Suprapubic skin (tissue), 4 donors: ENCODE data around the gene CAVIN2. TPM values are rescaled to one million over a fixed set of nuclear protein-coding genes. Genes with fewer than 3 reads are reported as not detected.

ENCODE experiments used
- DNase-seq, 2 donors: peaks; one replicate each; pipeline ENCODE4 v3.0.0-alpha.2; 2019; ENCODE audit warnings: low spot score in 2 of 2
- H3K27ac ChIP-seq: fragments of 200-600 bp; sonication (generic); one replicate; pipeline ENCODE4 v1.5.1; 2019
- H3K27me3 ChIP-seq: fragments of 200-600 bp; sonication (generic); one replicate; pipeline ENCODE4 v1.5.1; 2019
- H3K36me3 ChIP-seq: fragments of 200-600 bp; sonication (generic); one replicate; pipeline ENCODE4 v1.5.1; 2019
- H3K4me1 ChIP-seq: fragments of 200-600 bp; sonication (generic); one replicate; pipeline ENCODE4 v1.5.1; 2019
- H3K4me3 ChIP-seq: fragments of 200-600 bp; sonication (generic); one replicate; pipeline ENCODE4 v1.5.1; 2019; ENCODE audit warnings: mild to moderate bottlenecking
- H3K9me3 ChIP-seq: fragments of 200-600 bp; sonication (generic); one replicate; pipeline ENCODE4 v1.5.1; 2019
- EP300 ChIP-seq: sonication (generic); formaldehyde crosslinking; IDR thresholded peaks from one replicate; pipeline ENCODE4 v1.6.1; 2017; ENCODE audit warnings: antibody characterized with exemption
- POLR2A ChIP-seq, 2 donors: fragments of 450-650 bp; IDR thresholded peaks; one replicate each; pipeline ENCODE4 v1.6.1; 2017; ENCODE audit warnings: antibody characterized with exemption in 2 of 2, mild to moderate bottlenecking in 2 of 2, moderate library complexity in 2 of 2
- POLR2AphosphoS5 ChIP-seq, 3 donors: sonication (generic); formaldehyde crosslinking; IDR thresholded peaks; one replicate each; pipeline ENCODE4 v1.6.1; 2017; ENCODE audit warnings: antibody characterized with exemption in 3 of 3
- WGBS: methylation state at CpG from one replicate; pipeline ENCODE4 v1.1.5; 2018; 5-methylcytosine and 5-hydroxymethylcytosine counted together
- total RNA-seq, 4 donors: library from RNA; depleted of rRNA; stranded (reverse); fragments of >200 nt; gene quantifications; one replicate each; pipeline ENCODE4 v1.1.0, GENCODE V29; 2016
- TF ChIP-seq, protein P1 (sequence below), 2 donors: fragments of 200-600 bp in 1 of 2; fragments of 450-650 bp in 1 of 2; sonication (generic) in 1 of 2; IDR thresholded peaks; one replicate each; pipeline ENCODE4 v1.5.1; 2016 to 2019; ENCODE audit warnings: antibody characterized with exemption in 2 of 2, mild to moderate bottlenecking in 1 of 2, moderate library complexity in 1 of 2

Gene CAVIN2
- total RNA-seq, 4 donors from 2014 or later: 3.8 to 12.9 (median 6.7) TPM

DNA sequence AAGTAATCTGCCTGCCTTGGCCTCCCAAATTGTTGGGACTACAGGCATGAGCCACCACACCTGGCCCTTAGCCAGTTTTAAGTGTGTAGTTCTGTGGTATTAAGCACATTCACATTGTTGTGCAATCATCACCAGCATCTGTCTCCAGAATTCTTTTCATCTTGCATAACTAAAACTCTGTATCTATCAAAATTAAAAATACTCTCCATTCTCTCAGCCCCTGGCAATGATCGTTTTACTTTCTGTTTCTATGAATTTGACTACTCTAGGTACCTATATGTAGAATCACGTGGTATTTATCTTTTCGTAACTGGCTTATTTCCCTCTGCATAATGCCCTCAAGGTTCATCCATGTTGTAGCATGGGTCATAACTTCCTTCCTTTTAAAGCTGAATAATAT is 45.5 kb upstream of the CAVIN2 start:
- H3K36me3 ChIP-seq: no peaks in the 10 kb centered on the region
- H3K9me3 ChIP-seq: no peaks in the 10 kb centered on the region
- TF ChIP-seq POLR2AphosphoS5 (IDR thresholded peaks at IDR 0.05) (no peak), EP300 (no peak), POLR2A (IDR thresholded peaks at IDR 0.05) (no peak)
- TF ChIP-seq, protein P1, sequence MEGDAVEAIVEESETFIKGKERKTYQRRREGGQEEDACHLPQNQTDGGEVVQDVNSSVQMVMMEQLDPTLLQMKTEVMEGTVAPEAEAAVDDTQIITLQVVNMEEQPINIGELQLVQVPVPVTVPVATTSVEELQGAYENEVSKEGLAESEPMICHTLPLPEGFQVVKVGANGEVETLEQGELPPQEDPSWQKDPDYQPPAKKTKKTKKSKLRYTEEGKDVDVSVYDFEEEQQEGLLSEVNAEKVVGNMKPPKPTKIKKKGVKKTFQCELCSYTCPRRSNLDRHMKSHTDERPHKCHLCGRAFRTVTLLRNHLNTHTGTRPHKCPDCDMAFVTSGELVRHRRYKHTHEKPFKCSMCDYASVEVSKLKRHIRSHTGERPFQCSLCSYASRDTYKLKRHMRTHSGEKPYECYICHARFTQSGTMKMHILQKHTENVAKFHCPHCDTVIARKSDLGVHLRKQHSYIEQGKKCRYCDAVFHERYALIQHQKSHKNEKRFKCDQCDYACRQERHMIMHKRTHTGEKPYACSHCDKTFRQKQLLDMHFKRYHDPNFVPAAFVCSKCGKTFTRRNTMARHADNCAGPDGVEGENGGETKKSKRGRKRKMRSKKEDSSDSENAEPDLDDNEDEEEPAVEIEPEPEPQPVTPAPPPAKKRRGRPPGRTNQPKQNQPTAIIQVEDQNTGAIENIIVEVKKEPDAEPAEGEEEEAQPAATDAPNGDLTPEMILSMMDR (IDR thresholded peaks at IDR 0.05): no peak
- H3K27me3 ChIP-seq: no peaks in the 10 kb centered on the region
- no peak for DNase-seq
- H3K4me1 ChIP-seq: no peaks in the 10 kb centered on the region
- no peak overlapping the region for H3K27ac ChIP-seq
- WGBS: 38% methylated on average over 3 of the region's 3 CpGs
- no peak overlapping the region for H3K4me3 ChIP-seq

DNA sequence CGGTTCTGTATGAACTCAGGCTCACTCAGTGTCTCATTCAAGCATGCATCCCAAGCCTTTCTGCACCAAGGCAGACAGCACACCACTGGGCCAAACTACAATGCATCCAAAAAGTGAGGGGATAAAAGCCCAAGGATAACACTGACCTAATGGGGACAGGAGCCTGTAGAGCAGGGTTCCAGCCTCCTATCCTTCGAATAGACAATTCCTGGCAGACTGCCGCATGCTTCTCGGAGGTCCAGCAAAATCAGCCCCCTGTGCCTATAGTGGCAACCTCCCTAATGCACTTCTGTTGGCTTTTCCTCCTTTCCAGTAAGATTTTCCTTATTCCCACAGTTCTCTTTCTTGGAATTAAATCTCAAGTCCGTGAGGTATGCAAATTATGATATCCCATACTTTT is 44.8 kb upstream of the CAVIN2 start:
- WGBS: 91% methylated on average over 5 of the region's 5 CpGs
- no peaks in the 10 kb centered on the region for H3K27me3 ChIP-seq
- no peaks in the 10 kb centered on the region for H3K36me3 ChIP-seq
- no peak for DNase-seq
- no peaks in the 10 kb centered on the region for H3K4me1 ChIP-seq
- TF ChIP-seq, protein P1 (IDR thresholded peaks at IDR 0.05): no peak
- no peak for TF ChIP-seq POLR2A (IDR thresholded peaks at IDR 0.05)
- no peak for TF ChIP-seq POLR2AphosphoS5 (IDR thresholded peaks at IDR 0.05)
- TF ChIP-seq EP300: no peak
- no peaks in the 10 kb centered on the region for H3K9me3 ChIP-seq
- H3K4me3 ChIP-seq: no peak overlapping the region
- no peak overlapping the region for H3K27ac ChIP-seq

DNA sequence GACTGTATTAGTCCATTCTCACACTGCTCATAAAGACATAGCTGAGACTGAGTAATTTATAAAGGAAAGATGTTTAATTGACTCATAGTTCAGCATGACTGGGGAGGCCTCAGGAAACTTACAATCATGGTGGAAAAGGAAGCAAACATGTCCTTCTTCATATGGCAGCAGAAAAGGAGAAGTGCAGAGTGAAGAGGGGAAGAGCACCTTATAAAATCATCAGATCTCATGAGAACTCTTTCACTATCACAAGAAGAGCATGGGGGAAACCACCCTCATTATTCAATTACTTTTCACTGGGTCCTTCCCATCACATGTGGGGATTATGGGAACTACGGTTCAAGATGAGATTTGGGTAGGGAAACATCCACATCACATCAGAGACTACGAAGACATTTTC is 43.0 kb upstream of the CAVIN2 start:
- H3K4me3 ChIP-seq: no peak overlapping the region
- H3K27me3 ChIP-seq: no peaks in the 10 kb centered on the region
- no peaks in the 10 kb centered on the region for H3K4me1 ChIP-seq
- H3K36me3 ChIP-seq: no peaks in the 10 kb centered on the region
- H3K9me3 ChIP-seq: no peaks in the 10 kb centered on the region
- no peak overlapping the region for H3K27ac ChIP-seq
- no peak for DNase-seq
- 94% methylated on average over 2 of the region's 2 CpGs for WGBS
- TF ChIP-seq EP300 (no peak), POLR2AphosphoS5 (IDR thresholded peaks at IDR 0.05) (no peak), POLR2A (IDR thresholded peaks at IDR 0.05) (no peak)
- TF ChIP-seq, protein P1 (IDR thresholded peaks at IDR 0.05): no peak

GRCh38 chr2:191888400-191889166 is 41.7 kb upstream of the CAVIN2 start:
- Histone ChIP-seq H3K4me1 (no peaks in the 10 kb centered on the region), H3K27ac (no peak overlapping the region), H3K36me3 (no peaks in the 10 kb centered on the region), H3K9me3 (no peaks in the 10 kb centered on the region), H3K4me3 (no peak overlapping the region), H3K27me3 (no peaks in the 10 kb centered on the region)
- no peak for DNase-seq
- TF ChIP-seq EP300: no peak
- TF ChIP-seq POLR2A (IDR thresholded peaks at IDR 0.05): no peak
- no peak for TF ChIP-seq POLR2AphosphoS5 (IDR thresholded peaks at IDR 0.05)
- TF ChIP-seq, protein P1 (IDR thresholded peaks at IDR 0.05): no peak
- WGBS: 91% methylated on average over 3 of the region's 3 CpGs

DNA sequence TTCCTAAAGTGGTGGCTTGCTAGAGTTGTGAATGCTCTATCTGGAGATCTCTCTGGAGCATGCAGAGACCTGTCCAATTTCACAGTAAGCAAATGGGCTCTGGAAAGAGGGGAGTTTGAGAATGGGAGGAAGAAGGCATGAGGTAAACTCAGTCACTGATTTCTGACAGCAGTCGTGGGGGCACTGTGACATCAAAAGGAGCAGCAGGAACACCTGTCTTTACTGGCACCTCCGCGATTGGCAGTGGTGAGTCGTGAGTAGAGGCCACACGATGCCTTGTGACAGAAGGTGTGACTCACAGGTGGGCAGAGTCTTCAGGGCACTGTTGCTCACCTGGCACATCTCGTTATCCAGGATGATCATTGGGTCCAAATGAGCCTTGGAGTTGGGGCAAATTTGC is 38.8 kb upstream of the CAVIN2 start:
- TF ChIP-seq POLR2A (IDR thresholded peaks at IDR 0.05) (no peak), EP300 (no peak), POLR2AphosphoS5 (IDR thresholded peaks at IDR 0.05) (no peak)
- TF ChIP-seq, protein P1 (IDR thresholded peaks at IDR 0.05): no peak
- H3K36me3 ChIP-seq: no peaks in the 10 kb centered on the region
- no peaks in the 10 kb centered on the region for H3K27me3 ChIP-seq
- H3K4me1 ChIP-seq: no peaks in the 10 kb centered on the region
- no peak overlapping the region for H3K27ac ChIP-seq
- no peak for DNase-seq
- H3K9me3 ChIP-seq: no peaks in the 10 kb centered on the region
- H3K4me3 ChIP-seq: no peak overlapping the region
- 65% methylated on average over 6 of the region's 6 CpGs for WGBS
